Measurements from ENCODE around the gene KCTD11.

KCTD11 gene

GRCh38 chr17:7355053-7355452 lies 3.1 kb downstream of the KCTD11 start, which contains the start of gene TMEM95:
Gene TMEM95 (plus strand): TSS chr17:7355156. CDS start chr17:7355205, 49 bp downstream.
- TF ChIP-seq MYC (IDR thresholded peaks at IDR 0.05; ENCODE audit: low read depth, low read length) (no peak), MAX (IDR thresholded peaks at IDR 0.05; ENCODE audit: low read depth, low read length) (no peak), POLR2A (IDR thresholded peaks at IDR 0.05; ENCODE audit: extremely low read depth, insufficient read length) (no peak)
- TF ChIP-seq, protein P1, sequence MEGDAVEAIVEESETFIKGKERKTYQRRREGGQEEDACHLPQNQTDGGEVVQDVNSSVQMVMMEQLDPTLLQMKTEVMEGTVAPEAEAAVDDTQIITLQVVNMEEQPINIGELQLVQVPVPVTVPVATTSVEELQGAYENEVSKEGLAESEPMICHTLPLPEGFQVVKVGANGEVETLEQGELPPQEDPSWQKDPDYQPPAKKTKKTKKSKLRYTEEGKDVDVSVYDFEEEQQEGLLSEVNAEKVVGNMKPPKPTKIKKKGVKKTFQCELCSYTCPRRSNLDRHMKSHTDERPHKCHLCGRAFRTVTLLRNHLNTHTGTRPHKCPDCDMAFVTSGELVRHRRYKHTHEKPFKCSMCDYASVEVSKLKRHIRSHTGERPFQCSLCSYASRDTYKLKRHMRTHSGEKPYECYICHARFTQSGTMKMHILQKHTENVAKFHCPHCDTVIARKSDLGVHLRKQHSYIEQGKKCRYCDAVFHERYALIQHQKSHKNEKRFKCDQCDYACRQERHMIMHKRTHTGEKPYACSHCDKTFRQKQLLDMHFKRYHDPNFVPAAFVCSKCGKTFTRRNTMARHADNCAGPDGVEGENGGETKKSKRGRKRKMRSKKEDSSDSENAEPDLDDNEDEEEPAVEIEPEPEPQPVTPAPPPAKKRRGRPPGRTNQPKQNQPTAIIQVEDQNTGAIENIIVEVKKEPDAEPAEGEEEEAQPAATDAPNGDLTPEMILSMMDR (IDR thresholded peaks at IDR 0.05; ENCODE audit: low read depth, low read length), result no peak
- DNase-seq (ENCODE audit: low read depth), result no peak
- H3K4me3 ChIP-seq (ENCODE audit: low read depth, low read length), result no peak within 1 kb of the TSS

- no peak overlapping the region for H3K4me3 ChIP-seq (ENCODE audit: low read depth, low read length)
- no peak for TF ChIP-seq MAX (IDR thresholded peaks at IDR 0.05; ENCODE audit: low read depth, low read length)
- TF ChIP-seq MYC (IDR thresholded peaks at IDR 0.05; ENCODE audit: low read depth, low read length), result no peak
- TF ChIP-seq POLR2A (IDR thresholded peaks at IDR 0.05; ENCODE audit: extremely low read depth, insufficient read length), result no peak
- TF ChIP-seq, protein P1 (IDR thresholded peaks at IDR 0.05; ENCODE audit: low read depth, low read length), result no peak
- no peak for DNase-seq (ENCODE audit: low read depth)
Observed at GRCh38 chr17:7355573-7355972, 3.6 kb downstream of the KCTD11 start.

- no peak overlapping the region for H3K4me3 ChIP-seq (ENCODE audit: low read depth, low read length)
- DNase-seq (ENCODE audit: low read depth), result peak; percentile 81
- TF ChIP-seq, protein P1 (IDR thresholded peaks at IDR 0.05; ENCODE audit: low read depth, low read length), result peak; percentile 62
- TF ChIP-seq POLR2A (IDR thresholded peaks at IDR 0.05; ENCODE audit: extremely low read depth, insufficient read length), result no peak
- peak; percentile 59 for TF ChIP-seq MAX (IDR thresholded peaks at IDR 0.05; ENCODE audit: low read depth, low read length)
- TF ChIP-seq MYC (IDR thresholded peaks at IDR 0.05; ENCODE audit: low read depth, low read length), result peak; percentile 43; the same call in 1 of the 2 replicates
Observed at GRCh38 chr17:7356072-7356549, 4.1 kb downstream of the KCTD11 start.

DNA sequence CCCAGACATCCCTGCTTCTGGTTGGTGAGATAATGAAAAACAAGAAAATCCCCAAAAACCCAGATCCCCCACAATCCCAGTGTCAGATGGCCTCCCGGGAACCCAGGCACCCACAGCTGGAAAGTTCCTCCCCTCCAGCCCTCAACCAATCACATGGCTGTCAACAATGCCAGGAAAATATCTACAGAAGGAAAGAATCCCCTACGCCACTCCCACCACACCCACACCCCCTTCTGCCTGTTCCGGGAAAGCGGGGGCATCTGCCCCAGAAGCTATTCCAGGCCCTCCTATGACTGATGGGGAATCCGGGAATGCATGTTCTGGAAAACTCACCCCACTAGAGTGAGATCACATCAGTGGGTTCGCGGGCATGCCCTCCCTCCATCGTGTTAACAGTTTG lies 4.8 kb downstream of the KCTD11 start:
- no peak for DNase-seq (ENCODE audit: low read depth)
- TF ChIP-seq POLR2A (IDR thresholded peaks at IDR 0.05; ENCODE audit: extremely low read depth, insufficient read length) (no peak), MAX (IDR thresholded peaks at IDR 0.05; ENCODE audit: low read depth, low read length) (no peak), MYC (IDR thresholded peaks at IDR 0.05; ENCODE audit: low read depth, low read length) (no peak)
- TF ChIP-seq, protein P1 (IDR thresholded peaks at IDR 0.05; ENCODE audit: low read depth, low read length), result no peak
- no peak overlapping the region for H3K4me3 ChIP-seq (ENCODE audit: low read depth, low read length)

- no peak for DNase-seq (ENCODE audit: low read depth)
- TF ChIP-seq MYC (IDR thresholded peaks at IDR 0.05; ENCODE audit: low read depth, low read length) (no peak), POLR2A (IDR thresholded peaks at IDR 0.05; ENCODE audit: extremely low read depth, insufficient read length) (no peak), MAX (IDR thresholded peaks at IDR 0.05; ENCODE audit: low read depth, low read length) (no peak)
- TF ChIP-seq, protein P1 (IDR thresholded peaks at IDR 0.05; ENCODE audit: low read depth, low read length), result no peak
- no peak overlapping the region for H3K4me3 ChIP-seq (ENCODE audit: low read depth, low read length)
Observed at GRCh38 chr17:7357381-7357780, 5.4 kb downstream of the KCTD11 start.
